Ramos (cell line): ENCODE results near the gene RERG.
"Not testable (repeated sequence)": the region's sequence is repeated elsewhere in the genome, so short reads cannot be mapped to it uniquely, and the experiment has no call there.

Experiments used
- in situ Hi-C: fragments of 300-500 bp; cut with MboI; formaldehyde crosslinking; loops from one replicate; pipeline ENCODE4 v1.14.3; 2022; ENCODE audit warnings: low sequenced_read_pairs; ENCODE audit not compliant: unreplicated experiment

The RERG gene

GRCh38 chr12:15155271-15155670, 65.9 kb downstream of the RERG start:
- in situ Hi-C loops, result no loop called here

- in situ Hi-C loops, result no loop called here
Measured at GRCh38 chr12:15154103-15154502, 67.1 kb downstream of the RERG start.

- in situ Hi-C loops, result no loop called here
Measured at GRCh38 chr12:15152868-15153267, 68.3 kb downstream of the RERG start.

- in situ Hi-C loops, result no loop called here
Measured at GRCh38 chr12:15152456-15152855, 68.8 kb downstream of the RERG start.

GRCh38 chr12:15151161-15152091, 69.8 kb downstream of the RERG start:
- in situ Hi-C loops, result no loop called here

- in situ Hi-C loops, result no loop called here
Measured at GRCh38 chr12:15146585-15146984, 74.6 kb downstream of the RERG start.

- in situ Hi-C loops, result no loop called here
Measured at GRCh38 chr12:15143467-15143866, 77.8 kb downstream of the RERG start.

- in situ Hi-C loops, result no loop called here
Measured at GRCh38 chr12:15142711-15143110, 78.5 kb downstream of the RERG start.

GRCh38 chr12:15131431-15131830, 89.8 kb downstream of the RERG start:
- in situ Hi-C loops, result no loop called here

- in situ Hi-C loops, result no loop called here
Measured at GRCh38 chr12:15130541-15130940, 90.7 kb downstream of the RERG start.

- in situ Hi-C loops, result no loop called here
Measured at GRCh38 chr12:15123401-15123800, 97.8 kb downstream of the RERG start.

GRCh38 chr12:15122344-15122743, 98.9 kb downstream of the RERG start:
- in situ Hi-C loops, result no loop called here

- in situ Hi-C loops, result no loop called here
Measured at GRCh38 chr12:15118955-15119354, 102.3 kb downstream of the RERG start.

- in situ Hi-C loops, result no loop called here
Measured at GRCh38 chr12:15116983-15117382, 104.2 kb downstream of the RERG start.

- in situ Hi-C loops, result no loop called here
Measured at GRCh38 chr12:15116086-15116485, 105.1 kb downstream of the RERG start.

- in situ Hi-C loops, result no loop called here
Measured at GRCh38 chr12:15115434-15115833, 105.8 kb downstream of the RERG start.

GRCh38 chr12:15114501-15114900, 106.7 kb downstream of the RERG start:
- in situ Hi-C loops, result no loop called here

GRCh38 chr12:15092826-15093225, 128.4 kb downstream of the RERG start:
- in situ Hi-C loops, result no loop called here

- in situ Hi-C loops, result no loop called here
Measured at GRCh38 chr12:15090441-15090840, 130.8 kb downstream of the RERG start.

GRCh38 chr12:15088105-15088504, 133.1 kb downstream of the RERG start:
- in situ Hi-C loops, result no loop called here

- in situ Hi-C loops, result not testable (repeated sequence)
Measured at GRCh38 chr12:15077751-15078150, 143.5 kb downstream of the RERG start.

GRCh38 chr12:15074351-15074750, 146.9 kb downstream of the RERG start:
- in situ Hi-C loops, result no loop called here
